Measurements from ENCODE around the gene PDE1A.
A peak's percentile ranks its signal among the peaks of the same experiment; 100 is the strongest.
"Not testable (repeated sequence)": the region's sequence is repeated elsewhere in the genome, so short reads cannot be mapped to it uniquely, and the experiment has no call there.

The PDE1A gene

GRCh38 chr2:182351427-182351826 is 75.4 kb downstream of the PDE1A start:
- no peak for DNase-seq

GRCh38 chr2:182349268-182349667 is 77.6 kb downstream of the PDE1A start:
- no peak for DNase-seq

- no peak for DNase-seq
Measured at GRCh38 chr2:182345384-182345783, 81.5 kb downstream of the PDE1A start.

- DNase-seq, result no peak
Measured at GRCh38 chr2:182330451-182331305, 96.2 kb downstream of the PDE1A start.

GRCh38 chr2:182324665-182325064 is 102.2 kb downstream of the PDE1A start:
- DNase-seq, result no peak

GRCh38 chr2:182321096-182321495 is 105.7 kb downstream of the PDE1A start:
- no peak for DNase-seq

- peak in 1 of 2 experiments; percentile 49 for DNase-seq
Measured at GRCh38 chr2:182319556-182320505, 107.0 kb downstream of the PDE1A start.

- no peak for DNase-seq
Measured at GRCh38 chr2:182318466-182319220, 108.2 kb downstream of the PDE1A start.

GRCh38 chr2:182316950-182317349 is 109.9 kb downstream of the PDE1A start:
- DNase-seq, result no peak

GRCh38 chr2:182302972-182303371 is 123.9 kb downstream of the PDE1A start:
- no peak for DNase-seq

GRCh38 chr2:182302174-182302573 is 124.7 kb downstream of the PDE1A start:
- DNase-seq, result no peak

- no peak for DNase-seq
Measured at GRCh38 chr2:182301093-182301492, 125.7 kb downstream of the PDE1A start.

GRCh38 chr2:182300608-182301007 is 126.2 kb downstream of the PDE1A start:
- DNase-seq, result peak in 1 of 2 experiments; percentile 24

GRCh38 chr2:182299632-182300031 is 127.2 kb downstream of the PDE1A start:
- DNase-seq, result no peak

- no peak for DNase-seq
Measured at GRCh38 chr2:182298456-182298855, 128.4 kb downstream of the PDE1A start.

GRCh38 chr2:182291296-182291695 is 135.5 kb downstream of the PDE1A start:
- no peak for DNase-seq

GRCh38 chr2:182283512-182283911 is 143.3 kb downstream of the PDE1A start:
- DNase-seq, result no peak

- no peak for DNase-seq
Measured at GRCh38 chr2:182281276-182281675, 145.6 kb downstream of the PDE1A start.

GRCh38 chr2:182280118-182280517 is 146.7 kb downstream of the PDE1A start:
- DNase-seq, result no peak

GRCh38 chr2:182276662-182277061 is 150.2 kb downstream of the PDE1A start:
- not testable (repeated sequence) for DNase-seq

- no peak for DNase-seq
Measured at GRCh38 chr2:182267971-182268370, 158.9 kb downstream of the PDE1A start.

GRCh38 chr2:182266909-182267308 is 159.9 kb downstream of the PDE1A start:
- DNase-seq, result no peak

GRCh38 chr2:182265718-182266117 is 161.1 kb downstream of the PDE1A start:
- DNase-seq, result no peak
